ENCODE results near the gene UBE2QL1. TPM values are rescaled to one million over a fixed set of nuclear protein-coding genes. Genes with fewer than 3 reads are reported as not detected.

UBE2QL1 gene
- total RNA-seq, 2 experiments from 2014 or later, result 0.33 to 0.45 TPM

GRCh38 chr5:6424700-6425099 lies 24.0 kb upstream of the UBE2QL1 start:
- POLR2A ChIA-PET, result no interaction called here
- Mint-ChIP-seq H3K36me3 (ENCODE audit: low read depth) (no peaks in the 10 kb centered on the region), H3K27ac (no peak overlapping the region), H3K4me3 (no peak overlapping the region), H3K4me1 (ENCODE audit: low read depth) (no peaks in the 10 kb centered on the region), H3K9me3 (no peaks in the 10 kb centered on the region), H3K27me3 (peaks cover 55% of the 10 kb centered on the region)
- intact Hi-C loops (cut with DNase I, micrococcal nuclease), result no loop called here
- peaks cover 2 to 7% of the 10 kb centered on the region in 2 experiments for H3K27me3 ChIP-seq (ENCODE audit: control insufficient read depth in 1 of 2, insufficient read depth in 2 of 2, low read length in 2 of 2)
- H3K4me3 ChIP-seq (ENCODE audit: low read length), result no peak overlapping the region
- no peak overlapping the region for H3K27ac ChIP-seq (ENCODE audit: low read depth in 1 of 2, low read length in 2 of 2)
- H3K9me3 ChIP-seq (ENCODE audit: control insufficient read depth in 1 of 2, insufficient read depth in 1 of 2, low read length in 2 of 2), result no peaks in the 10 kb centered on the region
- DNase-seq (no peak), ATAC-seq (ENCODE audit: poor library complexity) (no peak)
- no peaks in the 10 kb centered on the region for H3K36me3 ChIP-seq (ENCODE audit: insufficient read depth, low read length)
- CTCF ChIA-PET, result no interaction called here
- TF ChIP-seq CTCF (IDR thresholded peaks at IDR 0.05), result no peak
- no peaks in the 10 kb centered on the region for H3K4me1 ChIP-seq (ENCODE audit: insufficient read depth, low read length)

GRCh38 chr5:6427694-6428093 lies 21.0 kb upstream of the UBE2QL1 start:
- Histone ChIP-seq H3K9me3 (ENCODE audit: control insufficient read depth in 1 of 2, insufficient read depth in 1 of 2, low read length in 2 of 2) (peaks cover 0 to 4% of the 10 kb centered on the region in 2 experiments), H3K27ac (ENCODE audit: low read depth in 1 of 2, low read length in 2 of 2) (no peak overlapping the region), H3K4me3 (ENCODE audit: low read length) (no peak overlapping the region), H3K36me3 (ENCODE audit: insufficient read depth, low read length) (no peaks in the 10 kb centered on the region), H3K4me1 (ENCODE audit: insufficient read depth, low read length) (no peaks in the 10 kb centered on the region), H3K27me3 (ENCODE audit: control insufficient read depth in 1 of 2, insufficient read depth in 2 of 2, low read length in 2 of 2) (peaks cover 9 to 20% of the 10 kb centered on the region in 2 experiments)
- ChIA-PET POLR2A (no interaction called here), CTCF (no interaction called here)
- Mint-ChIP-seq H3K36me3 (ENCODE audit: low read depth) (no peaks in the 10 kb centered on the region), H3K4me3 (no peak overlapping the region), H3K4me1 (ENCODE audit: low read depth) (no peaks in the 10 kb centered on the region), H3K27ac (no peak overlapping the region), H3K27me3 (peaks cover 59% of the 10 kb centered on the region), H3K9me3 (no peaks in the 10 kb centered on the region)
- no peak for ATAC-seq (ENCODE audit: poor library complexity)
- DNase-seq, result no peak
- no peak for TF ChIP-seq CTCF (IDR thresholded peaks at IDR 0.05)
- intact Hi-C loops (cut with DNase I, micrococcal nuclease), result no loop called here

GRCh38 chr5:6430418-6431028 lies 18.1 kb upstream of the UBE2QL1 start:
- H3K4me1 ChIP-seq (ENCODE audit: insufficient read depth, low read length), result no peaks in the 10 kb centered on the region
- CTCF ChIA-PET, result no interaction called here
- DNase-seq (no peak), ATAC-seq (ENCODE audit: poor library complexity) (no peak)
- no peak overlapping the region for H3K27ac ChIP-seq (ENCODE audit: low read depth in 1 of 2, low read length in 2 of 2)
- peaks cover 0 to 4% of the 10 kb centered on the region in 2 experiments for H3K9me3 ChIP-seq (ENCODE audit: control insufficient read depth in 1 of 2, insufficient read depth in 1 of 2, low read length in 2 of 2)
- POLR2A ChIA-PET, result no interaction called here
- intact Hi-C loops (cut with DNase I, micrococcal nuclease), result no loop called here
- H3K4me3 Mint-ChIP-seq, result no peak overlapping the region
- no peaks in the 10 kb centered on the region for H3K36me3 ChIP-seq (ENCODE audit: insufficient read depth, low read length)
- no peak for TF ChIP-seq CTCF (IDR thresholded peaks at IDR 0.05)
- H3K4me3 ChIP-seq (ENCODE audit: low read length), result no peak overlapping the region
- H3K27ac Mint-ChIP-seq, result no peak overlapping the region
- H3K9me3 Mint-ChIP-seq, result no peaks in the 10 kb centered on the region
- no peaks in the 10 kb centered on the region for H3K36me3 Mint-ChIP-seq (ENCODE audit: low read depth)
- peaks cover 76% of the 10 kb centered on the region for H3K27me3 Mint-ChIP-seq
- no peaks in the 10 kb centered on the region for H3K4me1 Mint-ChIP-seq (ENCODE audit: low read depth)
- peaks cover 15 to 16% of the 10 kb centered on the region in 2 experiments for H3K27me3 ChIP-seq (ENCODE audit: control insufficient read depth in 1 of 2, insufficient read depth in 2 of 2, low read length in 2 of 2)

All from CD4-positive, alpha-beta T cell (primary cell).